Lower leg skin (tissue), 3 donors: ENCODE results near the gene ROR1.

Source experiments
- POLR2A ChIP-seq, 2 donors: fragments of 450-650 bp; IDR thresholded peaks; one replicate each; pipeline ENCODE4 v1.6.1; 2016 to 2017; ENCODE audit warnings: antibody characterized with exemption in 2 of 2, mild to moderate bottlenecking in 1 of 2, moderate library complexity in 1 of 2
- TF ChIP-seq, protein P1 (sequence below), 3 donors: fragments of 450-650 bp; IDR thresholded peaks; one replicate each; pipeline ENCODE4 v1.5.1; 2016; ENCODE audit warnings: antibody characterized with exemption in 3 of 3, mild to moderate bottlenecking in 3 of 3, moderate library complexity in 2 of 3

DNA sequence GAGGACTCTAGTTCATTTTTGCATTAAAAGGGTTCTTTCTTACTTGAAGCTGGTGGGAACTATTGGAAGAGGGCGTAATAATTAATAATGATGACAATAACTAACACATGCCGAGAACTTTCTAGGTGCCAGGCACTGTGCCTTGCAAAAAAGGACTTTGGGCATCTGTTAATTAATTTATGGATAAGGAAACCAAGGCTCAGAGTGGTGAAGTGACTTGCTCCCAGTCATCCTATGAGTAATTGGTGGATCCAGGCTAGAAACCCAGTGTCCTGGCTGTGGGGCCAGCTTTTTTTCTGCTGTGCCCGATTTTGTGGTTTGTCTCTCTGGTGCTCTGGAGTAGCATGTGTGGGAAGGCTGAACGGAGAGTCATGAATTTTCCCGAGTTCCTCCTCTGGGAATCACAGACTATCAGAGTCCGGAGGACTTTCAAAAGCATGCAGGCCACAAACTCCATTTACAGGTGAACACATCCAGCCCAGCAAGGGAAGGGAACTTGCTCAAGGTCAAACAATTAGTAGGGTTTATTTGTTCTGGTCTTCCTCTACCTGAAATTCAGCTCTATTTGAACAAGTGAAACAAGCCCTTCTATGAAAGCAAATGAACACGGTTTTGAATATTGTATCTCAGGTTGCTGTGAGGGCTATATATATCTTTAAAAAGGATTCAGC lies 23.4 kb downstream of the ROR1 start:
- TF ChIP-seq POLR2A (IDR thresholded peaks at IDR 0.05) = no peak
- TF ChIP-seq, protein P1, sequence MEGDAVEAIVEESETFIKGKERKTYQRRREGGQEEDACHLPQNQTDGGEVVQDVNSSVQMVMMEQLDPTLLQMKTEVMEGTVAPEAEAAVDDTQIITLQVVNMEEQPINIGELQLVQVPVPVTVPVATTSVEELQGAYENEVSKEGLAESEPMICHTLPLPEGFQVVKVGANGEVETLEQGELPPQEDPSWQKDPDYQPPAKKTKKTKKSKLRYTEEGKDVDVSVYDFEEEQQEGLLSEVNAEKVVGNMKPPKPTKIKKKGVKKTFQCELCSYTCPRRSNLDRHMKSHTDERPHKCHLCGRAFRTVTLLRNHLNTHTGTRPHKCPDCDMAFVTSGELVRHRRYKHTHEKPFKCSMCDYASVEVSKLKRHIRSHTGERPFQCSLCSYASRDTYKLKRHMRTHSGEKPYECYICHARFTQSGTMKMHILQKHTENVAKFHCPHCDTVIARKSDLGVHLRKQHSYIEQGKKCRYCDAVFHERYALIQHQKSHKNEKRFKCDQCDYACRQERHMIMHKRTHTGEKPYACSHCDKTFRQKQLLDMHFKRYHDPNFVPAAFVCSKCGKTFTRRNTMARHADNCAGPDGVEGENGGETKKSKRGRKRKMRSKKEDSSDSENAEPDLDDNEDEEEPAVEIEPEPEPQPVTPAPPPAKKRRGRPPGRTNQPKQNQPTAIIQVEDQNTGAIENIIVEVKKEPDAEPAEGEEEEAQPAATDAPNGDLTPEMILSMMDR (IDR thresholded peaks at IDR 0.05) = no peak
